ENCODE data around the gene IFI44. TPM values are rescaled to one million over a fixed set of nuclear protein-coding genes. Genes with fewer than 3 reads are reported as not detected.

IFI44 gene
- total and polyA plus RNA-seq, 9 of the 15 experiments (the other 6 are each of a cell fraction or from before 2014, with no cell fraction given) = 0.11 TPM; not detected in 8

DNA sequence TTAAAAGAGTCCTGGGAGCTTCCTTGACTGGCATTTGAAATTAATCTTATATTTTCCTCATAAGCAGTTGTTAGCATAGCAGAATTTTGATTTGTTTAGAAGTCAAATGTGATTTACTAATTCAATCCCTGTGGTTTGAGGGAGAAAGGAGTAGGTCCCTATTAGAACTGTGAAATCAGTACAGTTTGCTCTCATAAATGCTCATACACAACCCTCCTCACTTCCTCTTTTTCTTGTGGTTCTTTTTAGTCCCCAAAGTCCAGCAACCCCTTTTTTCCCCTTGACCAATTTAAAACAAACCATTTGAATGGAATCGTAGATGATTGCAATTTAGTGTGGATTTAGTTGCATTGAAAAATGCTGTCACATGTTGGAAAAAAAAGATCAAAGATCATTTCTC lies 9.2 kb upstream of the IFI44 start:
- TF ChIP-seq MTA3 (IDR thresholded peaks at IDR 0.05; ENCODE audit: borderline replicate concordance) (no peak), CBX8 (IDR thresholded peaks at IDR 0.05; ENCODE audit: borderline replicate concordance, extremely low read depth, low read depth, low read length, poor library complexity, severe bottlenecking) (no peak), SPI1 (IDR thresholded peaks at IDR 0.05; ENCODE audit: borderline replicate concordance, low read depth, low read length) (0 out of 2 replicates have a peak, but pooled peaks have one; percentile 10), BACH1 (tag; IDR thresholded peaks at IDR 0.05) (no peak), POLR2G (IDR thresholded peaks at IDR 0.05; ENCODE audit: low read depth, low read length) (no peak), ZNF282 (CRISPR knock-in tag; IDR thresholded peaks at IDR 0.05) (no peak), ZBTB8A (IDR thresholded peaks at IDR 0.05; ENCODE audit: partially characterized antibody) (no peak)
- Histone ChIP-seq H3K9ac (ENCODE audit: insufficient read depth in 1 of 2, low read depth in 2 of 2, low read length in 2 of 2) (no peak overlapping the region), H2AFZ (ENCODE audit: low read depth, low read length) (no peak overlapping the region), H3K4me1 (replicated peaks in 1 of 2; ENCODE audit: control insufficient read depth in 2 of 2, insufficient read depth in 2 of 2, low read length in 2 of 2) (no peaks in the 10 kb centered on the region), H3K9me3 (replicated peaks; ENCODE audit: control insufficient read depth, insufficient read depth, low read depth, low read length) (no peaks in the 10 kb centered on the region), H3K4me3 (no peak overlapping the region), H3K27ac (ENCODE audit: extremely low read depth, low read depth, low read length) (no peak overlapping the region), H3K9me1 (ENCODE audit: control insufficient read depth, insufficient read depth, low read length) (no peaks in the 10 kb centered on the region), H4K20me1 (replicated peaks; ENCODE audit: control insufficient read depth, insufficient read depth, low read length) (no peaks in the 10 kb centered on the region), H3K4me2 (ENCODE audit: insufficient read depth, low read length) (no peak overlapping the region), H3K27me3 (ENCODE audit: control insufficient read depth in 2 of 2, insufficient read depth in 2 of 2, low read length in 2 of 2) (no peaks in the 10 kb centered on the region), H3K36me3 (ENCODE audit: control insufficient read depth, insufficient read depth, low read length) (no peaks in the 10 kb centered on the region), H3K79me2 (ENCODE audit: control insufficient read depth, insufficient read depth, low read length) (no peaks in the 10 kb centered on the region)
- in situ Hi-C loops (cut with MboI) (no loop called here), intact Hi-C loops (cut with micrococcal nuclease) (no loop called here)
- 0% methylated on average over 1 of the region's 1 CpG for WGBS (ENCODE audit: insufficient coverage, low coverage, missing lambda C conversion rate)
- CTCF ChIA-PET (ENCODE audit: low intra/inter-chr PET ratio) = no interaction called here
- ATAC-seq (no peak), FAIRE-seq (no peak), DNase-seq (ENCODE audit: extremely low read depth in 1 of 4, low spot score in 3 of 4) (no peak)
- POLR2A ChIA-PET = no interaction called here
- no TSS peak for BruUV-seq (replicated peaks)

DNA sequence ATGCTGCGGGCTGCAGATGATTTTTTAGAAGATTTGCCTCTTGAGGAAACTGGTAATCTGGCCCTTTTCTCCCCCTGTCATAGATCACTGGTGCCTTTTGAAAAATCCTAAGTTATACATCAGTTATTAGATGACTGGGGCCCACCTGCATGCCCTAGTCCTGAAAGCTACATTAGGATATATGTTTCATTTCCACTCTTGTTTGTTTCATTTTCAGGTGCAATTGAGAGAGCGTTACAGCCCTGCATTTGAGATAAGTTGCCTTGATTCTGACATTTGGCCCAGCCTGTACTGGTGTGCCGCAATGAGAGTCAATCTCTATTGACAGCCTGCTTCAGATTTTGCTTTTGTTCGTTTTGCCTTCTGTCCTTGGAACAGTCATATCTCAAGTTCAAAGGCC lies 8.1 kb upstream of the IFI44 start:
- no peak for FAIRE-seq
- in situ Hi-C loops (cut with MboI) = no loop called here
- no peak for DNase-seq (ENCODE audit: extremely low read depth in 1 of 4, low spot score in 3 of 4)
- ATAC-seq = no peak
- H4K20me1 ChIP-seq (replicated peaks; ENCODE audit: control insufficient read depth, insufficient read depth, low read length) = no peaks in the 10 kb centered on the region
- H3K27ac ChIP-seq (ENCODE audit: extremely low read depth, low read depth, low read length) = no peak overlapping the region
- H3K36me3 ChIP-seq (ENCODE audit: control insufficient read depth, insufficient read depth, low read length) = no peaks in the 10 kb centered on the region
- no peaks in the 10 kb centered on the region for H3K27me3 ChIP-seq (ENCODE audit: control insufficient read depth in 2 of 2, insufficient read depth in 2 of 2, low read length in 2 of 2)
- H3K4me1 ChIP-seq (replicated peaks in 1 of 2; ENCODE audit: control insufficient read depth in 2 of 2, insufficient read depth in 2 of 2, low read length in 2 of 2) = no peaks in the 10 kb centered on the region
- H3K4me3 ChIP-seq = no peak overlapping the region
- no peak overlapping the region for H3K4me2 ChIP-seq (ENCODE audit: insufficient read depth, low read length)
- no peak overlapping the region for H3K9ac ChIP-seq (ENCODE audit: insufficient read depth in 1 of 2, low read depth in 2 of 2, low read length in 2 of 2)
- H3K79me2 ChIP-seq (ENCODE audit: control insufficient read depth, insufficient read depth, low read length) = no peaks in the 10 kb centered on the region
- intact Hi-C loops (cut with micrococcal nuclease) = no loop called here
- H2AFZ ChIP-seq (ENCODE audit: low read depth, low read length) = no peak overlapping the region
- ChIA-PET POLR2A (no interaction called here), CTCF (ENCODE audit: low intra/inter-chr PET ratio) (no interaction called here)
- WGBS (ENCODE audit: insufficient coverage, low coverage, missing lambda C conversion rate) = 4% methylated on average over 4 of the region's 4 CpGs
- no peaks in the 10 kb centered on the region for H3K9me1 ChIP-seq (ENCODE audit: control insufficient read depth, insufficient read depth, low read length)
- BruUV-seq (replicated peaks) = no TSS peak
- H3K9me3 ChIP-seq (replicated peaks; ENCODE audit: control insufficient read depth, insufficient read depth, low read depth, low read length) = no peaks in the 10 kb centered on the region
- no peak for TF ChIP-seq ZNF3 (CRISPR knock-in tag; IDR thresholded peaks at IDR 0.05)
- no peak for TF ChIP-seq FOSL1 (tag; conservative IDR thresholded peaks at IDR 0.05)
- TF ChIP-seq, protein P1, sequence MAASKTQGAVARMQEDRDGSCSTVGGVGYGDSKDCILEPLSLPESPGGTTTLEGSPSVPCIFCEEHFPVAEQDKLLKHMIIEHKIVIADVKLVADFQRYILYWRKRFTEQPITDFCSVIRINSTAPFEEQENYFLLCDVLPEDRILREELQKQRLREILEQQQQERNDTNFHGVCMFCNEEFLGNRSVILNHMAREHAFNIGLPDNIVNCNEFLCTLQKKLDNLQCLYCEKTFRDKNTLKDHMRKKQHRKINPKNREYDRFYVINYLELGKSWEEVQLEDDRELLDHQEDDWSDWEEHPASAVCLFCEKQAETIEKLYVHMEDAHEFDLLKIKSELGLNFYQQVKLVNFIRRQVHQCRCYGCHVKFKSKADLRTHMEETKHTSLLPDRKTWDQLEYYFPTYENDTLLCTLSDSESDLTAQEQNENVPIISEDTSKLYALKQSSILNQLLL (CRISPR knock-in tag; IDR thresholded peaks at IDR 0.05; ENCODE audit: borderline replicate concordance) = no peak
- TF ChIP-seq RFX5 (IDR thresholded peaks at IDR 0.05; ENCODE audit: low read depth, low read length) = no peak
- TF ChIP-seq, protein P2, sequence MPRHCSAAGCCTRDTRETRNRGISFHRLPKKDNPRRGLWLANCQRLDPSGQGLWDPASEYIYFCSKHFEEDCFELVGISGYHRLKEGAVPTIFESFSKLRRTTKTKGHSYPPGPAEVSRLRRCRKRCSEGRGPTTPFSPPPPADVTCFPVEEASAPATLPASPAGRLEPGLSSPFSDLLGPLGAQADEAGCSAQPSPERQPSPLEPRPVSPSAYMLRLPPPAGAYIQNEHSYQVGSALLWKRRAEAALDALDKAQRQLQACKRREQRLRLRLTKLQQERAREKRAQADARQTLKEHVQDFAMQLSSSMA (CRISPR knock-in tag; IDR thresholded peaks at IDR 0.05) = no peak
- TF ChIP-seq SMARCA5 (IDR thresholded peaks at IDR 0.05) = no peak
- no peak for TF ChIP-seq MCM3 (IDR thresholded peaks at IDR 0.05)
- no peak for TF ChIP-seq TCF7 (IDR thresholded peaks at IDR 0.05; ENCODE audit: borderline replicate concordance)
- no peak for TF ChIP-seq NFXL1 (CRISPR knock-in tag; IDR thresholded peaks at IDR 0.05)
- no peak for TF ChIP-seq FOXA3 (CRISPR knock-in tag; conservative IDR thresholded peaks at IDR 0.05 in 1 of 2, IDR thresholded peaks at IDR 0.05 in 1 of 2)

All from K562 (cell line).